GM12892 (cell line): Measurements from ENCODE around the gene ADGRA1.

Experiments
- POLR2A ChIP-seq: IDR thresholded peaks from 2 replicates; pipeline ENCODE4 v1.6.1; 2011; ENCODE audit warnings: low read depth, low read length, control low read depth
- POLR2AphosphoS5 ChIP-seq: IDR thresholded peaks from 2 replicates; pipeline ENCODE4 v1.6.1; 2011; ENCODE audit warnings: low read depth, low read length, control low read depth
- TAF1 ChIP-seq: IDR thresholded peaks from 2 replicates; pipeline ENCODE4 v1.6.1; 2011; ENCODE audit warnings: low read depth, mild to moderate bottlenecking, control low read depth, low read length, borderline replicate concordance

GRCh38 chr10:133141958-133142340 lies 54.2 kb downstream of the ADGRA1 start:
- TF ChIP-seq POLR2A (no peak), POLR2AphosphoS5 (no peak), TAF1 (no peak)
